HCT116 (cell line): ENCODE results near the gene SEMA4A. TPM values are rescaled to one million over a fixed set of nuclear protein-coding genes. Genes with fewer than 3 reads are reported as not detected.

ENCODE experiments used
- ATAC-seq: fragments of 200-7000 bp; cut with Tn5 transposase; 2 replicates; pipeline ENCODE4 v1.9.1; 2020; ENCODE audit warnings: mild to moderate bottlenecking, moderate library complexity
- BruUV-seq: library from RNA; stranded (reverse); fragments of 400-500 nt; replicated peaks from 2 replicates; lab custom pipeline; 2021; lab: Mats Ljungman, UMichigan
- CTCF ChIA-PET: fragments of 300-600 bp; sonication (Branson Sonifier 250); formaldehyde crosslinking; loops from one replicate; lab custom pipeline; 2021; ENCODE audit warnings: antibody characterized with exemption; lab: Charles Lee
- POLR2A ChIA-PET: fragments of 300-600, 350-600 bp; sonication (Branson Sonifier 250); formaldehyde crosslinking; loops from one replicate; lab custom pipeline; 2021; ENCODE audit warnings: antibody characterized with exemption; lab: Charles Lee
- RAD21 ChIA-PET, 2 experiments: fragments of 300-600 bp; sonication (Branson Sonifier 250); formaldehyde crosslinking; loops; one replicate each; lab custom pipeline; 2023; ENCODE audit warnings: low total read pairs in 2 of 2; ENCODE audit not compliant: uncharacterized antibody in 2 of 2, unreplicated experiment in 2 of 2, low non-redundant PET in 1 of 2; lab: Charles Lee
- DNase-seq: peaks from one replicate; pipeline ENCODE4 v3.0.0-alpha.2; 2010; ENCODE audit warnings: low read depth, low spot score
- H2AFZ ChIP-seq: fragments of 200-600 bp; shearing (Covaris generic), sonication (generic); 2 replicates; pipeline ENCODE4 v1.6.1; 2017; ENCODE audit warnings: low read depth, mixed run types, mixed read lengths, antibody characterized with exemption, low read length; ENCODE audit not compliant: poor library complexity, severe bottlenecking
- H3K27ac ChIP-seq: 2 replicates; pipeline ENCODE4 v1.5.1; 2012; ENCODE audit warnings: low read depth, low read length
- H3K27me3 ChIP-seq: fragments of 200-600 bp; sonication (generic); 2 replicates; pipeline ENCODE4 v1.6.1; 2016; ENCODE audit warnings: mixed run types, low read length, mixed read lengths; ENCODE audit not compliant: insufficient read depth
- H3K36me3 ChIP-seq, 2 experiments: fragments of 200-500 bp in 1 of 2; fragments of 200-600 bp in 1 of 2; sonication (Bioruptor generic) in 1 of 2; sonication (generic) in 1 of 2; 2 replicates each; pipeline versions ENCODE4 v1.5.1 to v1.6.1; 2014 to 2016; ENCODE audit warnings: low read length in 2 of 2, inconsistent platforms in 1 of 2, mixed read lengths in 1 of 2, mixed run types in 1 of 2; ENCODE audit not compliant: insufficient read depth in 2 of 2, control insufficient read depth in 1 of 2
- H3K4me1 ChIP-seq, 2 experiments: fragments of 200-600 bp in 1 of 2; sonication (generic) in 1 of 2; 2 replicates each; pipeline versions ENCODE4 v1.5.1 to v1.6.1; 2012 to 2017; ENCODE audit warnings: low read length in 2 of 2, inconsistent platforms in 1 of 2, mild to moderate bottlenecking in 1 of 2, mixed read lengths in 1 of 2, mixed run types in 1 of 2, moderate library complexity in 1 of 2; ENCODE audit not compliant: insufficient read depth in 2 of 2, control insufficient read depth in 1 of 2
- H3K4me2 ChIP-seq: fragments of 200-600 bp; sonication (generic); 2 replicates; pipeline ENCODE4 v1.6.1; 2017; ENCODE audit warnings: mixed run types, low read length, mixed read lengths
- H3K4me3 ChIP-seq, 2 experiments: fragments of 200-600 bp in 1 of 2; sonication (generic) in 1 of 2; replicated peaks in 1 of 2; 2 replicates each; pipeline ENCODE4 v1.5.1; 2011 to 2016; ENCODE audit warnings: low read length in 2 of 2, control low read depth in 1 of 2, low read depth in 1 of 2, mild to moderate bottlenecking in 1 of 2, mixed read lengths in 1 of 2, mixed run types in 1 of 2
- H3K79me2 ChIP-seq: fragments of 200-600 bp; sonication (generic); 2 replicates; pipeline ENCODE4 v1.6.1; 2017; ENCODE audit warnings: mild to moderate bottlenecking, mixed run types, low read length, moderate library complexity, mixed read lengths; ENCODE audit not compliant: insufficient read depth
- H3K9ac ChIP-seq: fragments of 200-600 bp; sonication (generic); 2 replicates; pipeline ENCODE4 v1.6.1; 2016; ENCODE audit warnings: low read length, mixed read lengths
- H3K9me2 ChIP-seq: fragments of 200-600 bp; sonication (generic), shearing (Covaris generic); 2 replicates; pipeline ENCODE4 v1.6.1; 2017; ENCODE audit warnings: mixed run types, mild to moderate bottlenecking, moderate library complexity; ENCODE audit not compliant: insufficient read depth
- H3K9me3 ChIP-seq, 2 experiments: fragments of 200-500 bp in 1 of 2; fragments of 200-600 bp in 1 of 2; sonication (Bioruptor generic) in 1 of 2; sonication (generic) in 1 of 2; 2 replicates each; pipeline ENCODE4 v1.6.1; 2014 to 2017; ENCODE audit warnings: low read length in 2 of 2, mixed read lengths in 2 of 2, inconsistent platforms in 1 of 2, low read depth in 1 of 2, mild to moderate bottlenecking in 1 of 2, mixed run types in 1 of 2, moderate library complexity in 1 of 2; ENCODE audit not compliant: control insufficient read depth in 1 of 2, insufficient read depth in 1 of 2
- H4K20me1 ChIP-seq: fragments of 200-600 bp; sonication (generic), shearing (Covaris generic); 2 replicates; pipeline ENCODE4 v1.6.1; 2017; ENCODE audit warnings: mixed run types, mild to moderate bottlenecking, moderate library complexity; ENCODE audit not compliant: insufficient read depth
- ATF3 ChIP-seq: IDR thresholded peaks from 2 replicates; pipeline ENCODE4 v1.6.1; 2012
- CBX3 ChIP-seq: IDR thresholded peaks from 2 replicates; pipeline ENCODE4 v1.6.1; 2012; ENCODE audit warnings: low read depth
- EGR1 ChIP-seq: IDR thresholded peaks from 2 replicates; pipeline ENCODE4 v1.6.1; 2012; ENCODE audit warnings: low read depth
- ELF1 ChIP-seq: IDR thresholded peaks from 2 replicates; pipeline ENCODE4 v1.6.1; 2012; ENCODE audit warnings: low read depth, borderline replicate concordance
- EZH2 ChIP-seq: fragments of 200-600 bp; sonication (generic); IDR thresholded peaks from 2 replicates; pipeline ENCODE4 v1.6.1; 2017; ENCODE audit warnings: antibody characterized with exemption, mixed run types
- EZH2phosphoT487 ChIP-seq: fragments of 200-600 bp; IDR thresholded peaks from 2 replicates; pipeline ENCODE4 v1.6.1; 2018; ENCODE audit warnings: antibody characterized with exemption, borderline replicate concordance
- JUND ChIP-seq: IDR thresholded peaks from 2 replicates; pipeline ENCODE4 v1.6.1; 2012
- POLR2A ChIP-seq: IDR thresholded peaks from 2 replicates; pipeline ENCODE4 v1.7.0; 2011; ENCODE audit warnings: borderline replicate concordance; ENCODE audit not compliant: insufficient read depth, insufficient read length; ENCODE audit errors: extremely low read depth
- POLR2AphosphoS5 ChIP-seq: IDR thresholded peaks from 2 replicates; pipeline ENCODE4 v1.6.1; 2011; ENCODE audit warnings: mild to moderate bottlenecking, low read depth, low read length, moderate library complexity
- RAD21 ChIP-seq: IDR thresholded peaks from 2 replicates; pipeline ENCODE4 v1.6.1; 2012; ENCODE audit warnings: low read depth, mild to moderate bottlenecking
- SP1 ChIP-seq: IDR thresholded peaks from 2 replicates; pipeline ENCODE4 v1.6.1; 2012; ENCODE audit warnings: low read depth
- SRF ChIP-seq: IDR thresholded peaks from 2 replicates; pipeline ENCODE4 v1.6.1; 2012; ENCODE audit warnings: low read depth
- YY1 ChIP-seq: IDR thresholded peaks from 2 replicates; pipeline ENCODE4 v1.6.1; 2011; ENCODE audit warnings: low read length, low read depth, moderate library complexity, mild to moderate bottlenecking; ENCODE audit not compliant: insufficient replicate concordance; ENCODE audit errors: extremely low read depth
- ZFX ChIP-seq: fragments of 450-650 bp; IDR thresholded peaks from 2 replicates; pipeline ENCODE4 v1.6.1; 2017
- intact Hi-C: fragments of 100-400 bp; cut with micrococcal nuclease; formaldehyde crosslinking; loops from 2 replicates; pipeline ENCODE4 v1.10.0; 2022
- total RNA-seq: library from RNA; stranded (reverse); gene quantifications from one replicate; pipeline ENCODE4 v1.2.1, GENCODE V29; 2021; ENCODE audit not compliant: unreplicated experiment
- TF ChIP-seq, protein P1 (sequence below): IDR thresholded peaks from 2 replicates; pipeline ENCODE4 v1.6.1; 2012; ENCODE audit warnings: low read depth
- TF ChIP-seq, protein P2 (sequence below): IDR thresholded peaks from 2 replicates; pipeline ENCODE4 v1.6.1; 2011; ENCODE audit warnings: mild to moderate bottlenecking, low read length, moderate library complexity; ENCODE audit not compliant: insufficient replicate concordance; ENCODE audit errors: extremely low read depth
- TF ChIP-seq, protein P3 (sequence below): IDR thresholded peaks from 2 replicates; pipeline ENCODE4 v1.6.1; 2012
- TF ChIP-seq, protein P4 (sequence below), 3 experiments: fragments of 200-600 bp in 1 of 3; sonication (generic) in 1 of 3; IDR thresholded peaks in 2 of 3; conservative IDR thresholded peaks in 1 of 3; 2 replicates each; pipeline ENCODE4 v1.5.1; 2012 to 2017; ENCODE audit warnings: low read depth in 2 of 3, low read length in 2 of 3, antibody characterized with exemption in 1 of 3, borderline replicate concordance in 1 of 3, control low read depth in 1 of 3, mild to moderate bottlenecking in 1 of 3, mixed read lengths in 1 of 3, mixed run types in 1 of 3, moderate library complexity in 1 of 3; ENCODE audit not compliant: insufficient read depth in 1 of 3

Gene SEMA4A
- total RNA-seq, 1 experiment from 2014 or later, result 0.39 TPM

DNA sequence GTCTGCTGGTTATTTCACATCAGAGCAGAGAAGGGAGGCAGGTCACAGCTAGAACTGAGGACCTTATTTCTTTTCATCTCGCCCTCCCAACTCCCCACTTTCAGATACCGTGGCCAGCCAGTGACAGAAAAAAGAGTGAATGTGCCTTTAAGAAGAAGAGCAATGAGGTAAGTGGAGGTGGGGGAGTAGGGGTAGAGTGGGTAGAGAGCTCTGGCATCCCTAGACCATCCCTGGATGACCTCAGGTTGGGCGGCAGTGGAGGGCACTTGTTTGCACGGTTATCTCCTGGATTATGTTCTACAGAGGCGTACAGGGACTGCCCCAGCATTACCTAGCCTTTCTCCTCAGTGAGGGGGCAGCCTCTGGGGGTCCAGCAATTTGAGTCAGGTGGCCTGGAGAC is 4.6 kb downstream of the SEMA4A start:
- BruUV-seq, result no TSS peak
- intact Hi-C loops, result no loop called here
- Histone ChIP-seq H3K9me2 (no peaks in the 10 kb centered on the region), H3K27me3 (0 out of 2 replicates have a peak, but pooled peaks cover 6% of the 10 kb centered on the region), H3K4me2 (no peak overlapping the region), H3K4me1 (no peaks in the 10 kb centered on the region), H4K20me1 (no peaks in the 10 kb centered on the region), H3K79me2 (no peaks in the 10 kb centered on the region), H3K9ac (no peak overlapping the region), H3K27ac (no peak overlapping the region), H3K9me3 (no peaks in the 10 kb centered on the region), H3K36me3 (no peaks in the 10 kb centered on the region), H2AFZ (no peak overlapping the region), H3K4me3 (no peak overlapping the region)
- POLR2A ChIA-PET, result no interaction called here
- ATAC-seq (no peak), DNase-seq (no peak)
- RAD21 ChIA-PET, result no interaction called here
- TF ChIP-seq SRF (no peak), CBX3 (no peak), EZH2phosphoT487 (no peak), ATF3 (no peak), ZFX (no peak), JUND (no peak), SP1 (no peak), POLR2AphosphoS5 (no peak), EGR1 (no peak), RAD21 (no peak), EZH2 (no peak), YY1 (no peak), POLR2A (no peak), ELF1 (no peak)
- TF ChIP-seq, protein P1, sequence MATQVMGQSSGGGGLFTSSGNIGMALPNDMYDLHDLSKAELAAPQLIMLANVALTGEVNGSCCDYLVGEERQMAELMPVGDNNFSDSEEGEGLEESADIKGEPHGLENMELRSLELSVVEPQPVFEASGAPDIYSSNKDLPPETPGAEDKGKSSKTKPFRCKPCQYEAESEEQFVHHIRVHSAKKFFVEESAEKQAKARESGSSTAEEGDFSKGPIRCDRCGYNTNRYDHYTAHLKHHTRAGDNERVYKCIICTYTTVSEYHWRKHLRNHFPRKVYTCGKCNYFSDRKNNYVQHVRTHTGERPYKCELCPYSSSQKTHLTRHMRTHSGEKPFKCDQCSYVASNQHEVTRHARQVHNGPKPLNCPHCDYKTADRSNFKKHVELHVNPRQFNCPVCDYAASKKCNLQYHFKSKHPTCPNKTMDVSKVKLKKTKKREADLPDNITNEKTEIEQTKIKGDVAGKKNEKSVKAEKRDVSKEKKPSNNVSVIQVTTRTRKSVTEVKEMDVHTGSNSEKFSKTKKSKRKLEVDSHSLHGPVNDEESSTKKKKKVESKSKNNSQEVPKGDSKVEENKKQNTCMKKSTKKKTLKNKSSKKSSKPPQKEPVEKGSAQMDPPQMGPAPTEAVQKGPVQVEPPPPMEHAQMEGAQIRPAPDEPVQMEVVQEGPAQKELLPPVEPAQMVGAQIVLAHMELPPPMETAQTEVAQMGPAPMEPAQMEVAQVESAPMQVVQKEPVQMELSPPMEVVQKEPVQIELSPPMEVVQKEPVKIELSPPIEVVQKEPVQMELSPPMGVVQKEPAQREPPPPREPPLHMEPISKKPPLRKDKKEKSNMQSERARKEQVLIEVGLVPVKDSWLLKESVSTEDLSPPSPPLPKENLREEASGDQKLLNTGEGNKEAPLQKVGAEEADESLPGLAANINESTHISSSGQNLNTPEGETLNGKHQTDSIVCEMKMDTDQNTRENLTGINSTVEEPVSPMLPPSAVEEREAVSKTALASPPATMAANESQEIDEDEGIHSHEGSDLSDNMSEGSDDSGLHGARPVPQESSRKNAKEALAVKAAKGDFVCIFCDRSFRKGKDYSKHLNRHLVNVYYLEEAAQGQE, result no peak
- TF ChIP-seq, protein P2, sequence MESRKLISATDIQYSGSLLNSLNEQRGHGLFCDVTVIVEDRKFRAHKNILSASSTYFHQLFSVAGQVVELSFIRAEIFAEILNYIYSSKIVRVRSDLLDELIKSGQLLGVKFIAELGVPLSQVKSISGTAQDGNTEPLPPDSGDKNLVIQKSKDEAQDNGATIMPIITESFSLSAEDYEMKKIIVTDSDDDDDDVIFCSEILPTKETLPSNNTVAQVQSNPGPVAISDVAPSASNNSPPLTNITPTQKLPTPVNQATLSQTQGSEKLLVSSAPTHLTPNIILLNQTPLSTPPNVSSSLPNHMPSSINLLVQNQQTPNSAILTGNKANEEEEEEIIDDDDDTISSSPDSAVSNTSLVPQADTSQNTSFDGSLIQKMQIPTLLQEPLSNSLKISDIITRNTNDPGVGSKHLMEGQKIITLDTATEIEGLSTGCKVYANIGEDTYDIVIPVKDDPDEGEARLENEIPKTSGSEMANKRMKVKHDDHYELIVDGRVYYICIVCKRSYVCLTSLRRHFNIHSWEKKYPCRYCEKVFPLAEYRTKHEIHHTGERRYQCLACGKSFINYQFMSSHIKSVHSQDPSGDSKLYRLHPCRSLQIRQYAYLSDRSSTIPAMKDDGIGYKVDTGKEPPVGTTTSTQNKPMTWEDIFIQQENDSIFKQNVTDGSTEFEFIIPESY, result no peak
- TF ChIP-seq, protein P3, sequence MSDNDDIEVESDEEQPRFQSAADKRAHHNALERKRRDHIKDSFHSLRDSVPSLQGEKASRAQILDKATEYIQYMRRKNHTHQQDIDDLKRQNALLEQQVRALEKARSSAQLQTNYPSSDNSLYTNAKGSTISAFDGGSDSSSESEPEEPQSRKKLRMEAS, result no peak
- TF ChIP-seq, protein P4, sequence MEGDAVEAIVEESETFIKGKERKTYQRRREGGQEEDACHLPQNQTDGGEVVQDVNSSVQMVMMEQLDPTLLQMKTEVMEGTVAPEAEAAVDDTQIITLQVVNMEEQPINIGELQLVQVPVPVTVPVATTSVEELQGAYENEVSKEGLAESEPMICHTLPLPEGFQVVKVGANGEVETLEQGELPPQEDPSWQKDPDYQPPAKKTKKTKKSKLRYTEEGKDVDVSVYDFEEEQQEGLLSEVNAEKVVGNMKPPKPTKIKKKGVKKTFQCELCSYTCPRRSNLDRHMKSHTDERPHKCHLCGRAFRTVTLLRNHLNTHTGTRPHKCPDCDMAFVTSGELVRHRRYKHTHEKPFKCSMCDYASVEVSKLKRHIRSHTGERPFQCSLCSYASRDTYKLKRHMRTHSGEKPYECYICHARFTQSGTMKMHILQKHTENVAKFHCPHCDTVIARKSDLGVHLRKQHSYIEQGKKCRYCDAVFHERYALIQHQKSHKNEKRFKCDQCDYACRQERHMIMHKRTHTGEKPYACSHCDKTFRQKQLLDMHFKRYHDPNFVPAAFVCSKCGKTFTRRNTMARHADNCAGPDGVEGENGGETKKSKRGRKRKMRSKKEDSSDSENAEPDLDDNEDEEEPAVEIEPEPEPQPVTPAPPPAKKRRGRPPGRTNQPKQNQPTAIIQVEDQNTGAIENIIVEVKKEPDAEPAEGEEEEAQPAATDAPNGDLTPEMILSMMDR (IDR thresholded peaks at IDR 0.05 in 2 of 3, conservative IDR thresholded peaks at IDR 0.05 in 1 of 3; ENCODE audit: borderline replicate concordance in 1 of 3, insufficient read depth in 1 of 3, low read depth in 2 of 3, low read length in 2 of 3), result no peak
- CTCF ChIA-PET, result interaction anchor here (0.8 kb wide), 1 partner anchor 12 kb away, joined by 3 read pairs; no protein-coding TSS in a partner anchor
